ENCODE measurements around the gene PRKAG2.

GRCh38 chr7:151858456-151858855, 18.5 kb downstream of the PRKAG2 start:
- TF ChIP-seq CTCF (IDR thresholded peaks at IDR 0.05; ENCODE audit: low read depth, low read length, poor library complexity, severe bottlenecking) (no peak), EZH2phosphoT487 (IDR thresholded peaks at IDR 0.05; ENCODE audit: borderline replicate concordance, low read length) (no peak)

Measured in DOHH2 (cell line).